Tongue (tissue), 2 donors: ENCODE results near the gene DCAF17. TPM values are rescaled to one million over a fixed set of nuclear protein-coding genes. Genes with fewer than 3 reads are reported as not detected.
"Not testable (repeated sequence)": the region's sequence is repeated elsewhere in the genome, so short reads cannot be mapped to it uniquely, and the experiment has no call there.

ENCODE experiments used
- DNase-seq: peaks from one replicate; pipeline ENCODE4 v3.0.0-alpha.2; 2015
- total RNA-seq: library from RNA; depleted of rRNA; stranded (reverse); fragments of >200 nt; gene quantifications from one replicate; pipeline ENCODE4 v1.2.3, GENCODE V29; 2014

The DCAF17 gene
- total RNA-seq, 1 donor from 2014 or later = 30.5 TPM

- no peak for DNase-seq
Observed at GRCh38 chr2:171459498-171459897, 25.5 kb downstream of the DCAF17 start.

GRCh38 chr2:171460537-171460936 is 26.5 kb downstream of the DCAF17 start:
- no peak for DNase-seq

- no peak for DNase-seq
Observed at GRCh38 chr2:171469176-171469575, 35.1 kb downstream of the DCAF17 start.

- DNase-seq = no peak
Observed at GRCh38 chr2:171470129-171470528, 36.1 kb downstream of the DCAF17 start.

GRCh38 chr2:171475979-171476378 is 42.0 kb downstream of the DCAF17 start:
- no peak for DNase-seq

GRCh38 chr2:171478345-171478744 is 44.3 kb downstream of the DCAF17 start:
- no peak for DNase-seq

GRCh38 chr2:171479154-171479814 is 45.3 kb downstream of the DCAF17 start:
- no peak for DNase-seq

- peak; percentile 34 for DNase-seq
Observed at GRCh38 chr2:171480908-171481307, 46.9 kb downstream of the DCAF17 start.

- peak; percentile 4 for DNase-seq
Observed at GRCh38 chr2:171482308-171482707, 48.3 kb downstream of the DCAF17 start.

- DNase-seq = peak; percentile 40
Observed at GRCh38 chr2:171482877-171483276, 48.9 kb downstream of the DCAF17 start.

GRCh38 chr2:171483793-171484192 is 49.8 kb downstream of the DCAF17 start:
- DNase-seq = no peak

GRCh38 chr2:171485116-171485515 is 51.1 kb downstream of the DCAF17 start:
- no peak for DNase-seq

GRCh38 chr2:171487201-171487600 is 53.2 kb downstream of the DCAF17 start:
- DNase-seq = no peak

GRCh38 chr2:171487803-171488259 is 53.8 kb downstream of the DCAF17 start:
- no peak for DNase-seq

- DNase-seq = no peak
Observed at GRCh38 chr2:171490577-171490976, 56.6 kb downstream of the DCAF17 start.

- DNase-seq = no peak
Observed at GRCh38 chr2:171491292-171491691, 57.3 kb downstream of the DCAF17 start.

GRCh38 chr2:171492664-171493063 is 58.6 kb downstream of the DCAF17 start:
- peak; percentile 13 for DNase-seq

GRCh38 chr2:171497664-171498063 is 63.6 kb downstream of the DCAF17 start:
- DNase-seq = not testable (repeated sequence)

- DNase-seq = no peak
Observed at GRCh38 chr2:171505374-171505773, 71.3 kb downstream of the DCAF17 start.

GRCh38 chr2:171509945-171510731 is 76.1 kb downstream of the DCAF17 start:
- DNase-seq = no peak

GRCh38 chr2:171512014-171512413 is 78.0 kb downstream of the DCAF17 start:
- DNase-seq = no peak

GRCh38 chr2:171512683-171513195 is 78.7 kb downstream of the DCAF17 start:
- DNase-seq = no peak

GRCh38 chr2:171513719-171514160 is 79.7 kb downstream of the DCAF17 start:
- no peak for DNase-seq
